H1 (cell line): ENCODE results near the gene KHDC4. TPM values are rescaled to one million over a fixed set of nuclear protein-coding genes. Genes with fewer than 3 reads are reported as not detected.

Experiments used
- EZH2 ChIP-seq: fragments of 200-600 bp; sonication (generic); IDR thresholded peaks from 2 replicates; pipeline ENCODE4 v1.7.1; 2012; ENCODE audit warnings: low read depth, mild to moderate bottlenecking, moderate library complexity, low read length, inconsistent platforms; ENCODE audit not compliant: severe bottlenecking
- GTF2F1 ChIP-seq: IDR thresholded peaks from 2 replicates; pipeline ENCODE4 v1.6.1; 2012; ENCODE audit warnings: low read depth, low read length, improper control_type of control experiment, borderline replicate concordance
- JUN ChIP-seq: IDR thresholded peaks from 2 replicates; pipeline ENCODE4 v1.6.1; 2011; ENCODE audit warnings: low read depth, mild to moderate bottlenecking, improper control_type of control experiment, low read length
- KDM5A ChIP-seq: fragments of 200-600 bp; IDR thresholded peaks from 2 replicates; pipeline ENCODE4 v1.7.1; 2012; ENCODE audit warnings: mild to moderate bottlenecking, low read length, inconsistent platforms, mixed read lengths
- RXRA ChIP-seq: IDR thresholded peaks from 2 replicates; pipeline ENCODE4 v1.6.1; 2011; ENCODE audit warnings: low read depth, mild to moderate bottlenecking, low read length, moderate library complexity; ENCODE audit not compliant: insufficient read depth
- SAP30 ChIP-seq: fragments of 300-600 bp; sonication (generic); IDR thresholded peaks from 2 replicates; pipeline ENCODE4 v1.7.1; 2012; ENCODE audit warnings: low read length, moderate library complexity, mild to moderate bottlenecking, inconsistent platforms; ENCODE audit not compliant: insufficient read depth, insufficient replicate concordance
- polyA plus RNA-seq, 7 experiments: library from polyadenylated mRNA; depleted of rRNA in 3 of 7; stranded (reverse) in 5 of 7; unstranded in 2 of 7; fragments of >200 nt in 5 of 7; fragments of 200-250 nt in 2 of 7; gene quantifications; 1 replicate in 5 of 7; 2 replicates in 1 of 7; 4 replicates in 1 of 7; pipeline versions ENCODE4 v1.2.1 to v1.2.3, GENCODE V29; 2011 to 2013; ENCODE audit warnings: missing spikeins in 2 of 7, mixed read lengths in 2 of 7
- total RNA-seq: library from RNA; stranded (reverse); fragmentation: NEBNext Ultra II Directional; extraction: Animal tissue kit (Norgen Biotek cat#: 25700); gene quantifications from 2 replicates; pipeline ENCODE4 v1.2.1, GENCODE V29; 2021
- TF ChIP-seq, protein P1 (sequence below): fragments of 300-600 bp; sonication (generic); IDR thresholded peaks from 2 replicates; pipeline ENCODE4 v1.7.1; 2012; ENCODE audit warnings: low read length, moderate library complexity, mild to moderate bottlenecking, inconsistent platforms; ENCODE audit not compliant: insufficient replicate concordance
- TF ChIP-seq, protein P2 (sequence below), 3 experiments: IDR thresholded peaks; 1 replicate in 2 of 3; 2 replicates in 1 of 3; pipeline versions ENCODE4 v1.5.1 to v1.6.1; 2011; ENCODE audit warnings: low read length in 3 of 3, mild to moderate bottlenecking in 3 of 3, inconsistent platforms in 2 of 3, low read depth in 1 of 3, moderate library complexity in 1 of 3; ENCODE audit not compliant: insufficient read depth in 1 of 3; ENCODE audit errors: control extremely low read depth in 1 of 3

KHDC4 gene
- total and polyA plus RNA-seq, 2 of the 8 experiments (the other 6 are each of a cell fraction or from before 2014, with no cell fraction given) = 56.6 to 81.1 TPM

DNA sequence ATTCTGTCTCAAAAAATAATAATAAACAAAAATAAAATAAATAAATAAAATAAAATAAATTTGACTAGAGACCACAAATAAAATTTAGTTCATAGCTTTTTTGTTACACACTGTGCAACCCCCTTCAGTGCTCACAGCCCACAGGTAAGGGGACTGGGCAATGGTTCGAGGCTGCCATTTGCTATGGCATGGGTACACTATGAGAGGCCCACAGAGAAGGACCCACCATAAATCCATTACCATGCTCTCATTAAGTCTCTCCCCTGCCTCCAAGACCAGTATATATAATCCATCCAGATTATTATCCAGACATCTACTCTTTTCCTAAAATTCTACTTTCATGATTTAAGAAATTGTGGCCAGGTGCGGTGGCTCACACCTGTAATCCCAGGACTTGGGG, 14.4 kb downstream of the KHDC4 start (continued):
- TF ChIP-seq GTF2F1 (no peak), KDM5A (no peak), SAP30 (no peak), RXRA (no peak), JUN (no peak), EZH2 (no peak)
- TF ChIP-seq, protein P1, sequence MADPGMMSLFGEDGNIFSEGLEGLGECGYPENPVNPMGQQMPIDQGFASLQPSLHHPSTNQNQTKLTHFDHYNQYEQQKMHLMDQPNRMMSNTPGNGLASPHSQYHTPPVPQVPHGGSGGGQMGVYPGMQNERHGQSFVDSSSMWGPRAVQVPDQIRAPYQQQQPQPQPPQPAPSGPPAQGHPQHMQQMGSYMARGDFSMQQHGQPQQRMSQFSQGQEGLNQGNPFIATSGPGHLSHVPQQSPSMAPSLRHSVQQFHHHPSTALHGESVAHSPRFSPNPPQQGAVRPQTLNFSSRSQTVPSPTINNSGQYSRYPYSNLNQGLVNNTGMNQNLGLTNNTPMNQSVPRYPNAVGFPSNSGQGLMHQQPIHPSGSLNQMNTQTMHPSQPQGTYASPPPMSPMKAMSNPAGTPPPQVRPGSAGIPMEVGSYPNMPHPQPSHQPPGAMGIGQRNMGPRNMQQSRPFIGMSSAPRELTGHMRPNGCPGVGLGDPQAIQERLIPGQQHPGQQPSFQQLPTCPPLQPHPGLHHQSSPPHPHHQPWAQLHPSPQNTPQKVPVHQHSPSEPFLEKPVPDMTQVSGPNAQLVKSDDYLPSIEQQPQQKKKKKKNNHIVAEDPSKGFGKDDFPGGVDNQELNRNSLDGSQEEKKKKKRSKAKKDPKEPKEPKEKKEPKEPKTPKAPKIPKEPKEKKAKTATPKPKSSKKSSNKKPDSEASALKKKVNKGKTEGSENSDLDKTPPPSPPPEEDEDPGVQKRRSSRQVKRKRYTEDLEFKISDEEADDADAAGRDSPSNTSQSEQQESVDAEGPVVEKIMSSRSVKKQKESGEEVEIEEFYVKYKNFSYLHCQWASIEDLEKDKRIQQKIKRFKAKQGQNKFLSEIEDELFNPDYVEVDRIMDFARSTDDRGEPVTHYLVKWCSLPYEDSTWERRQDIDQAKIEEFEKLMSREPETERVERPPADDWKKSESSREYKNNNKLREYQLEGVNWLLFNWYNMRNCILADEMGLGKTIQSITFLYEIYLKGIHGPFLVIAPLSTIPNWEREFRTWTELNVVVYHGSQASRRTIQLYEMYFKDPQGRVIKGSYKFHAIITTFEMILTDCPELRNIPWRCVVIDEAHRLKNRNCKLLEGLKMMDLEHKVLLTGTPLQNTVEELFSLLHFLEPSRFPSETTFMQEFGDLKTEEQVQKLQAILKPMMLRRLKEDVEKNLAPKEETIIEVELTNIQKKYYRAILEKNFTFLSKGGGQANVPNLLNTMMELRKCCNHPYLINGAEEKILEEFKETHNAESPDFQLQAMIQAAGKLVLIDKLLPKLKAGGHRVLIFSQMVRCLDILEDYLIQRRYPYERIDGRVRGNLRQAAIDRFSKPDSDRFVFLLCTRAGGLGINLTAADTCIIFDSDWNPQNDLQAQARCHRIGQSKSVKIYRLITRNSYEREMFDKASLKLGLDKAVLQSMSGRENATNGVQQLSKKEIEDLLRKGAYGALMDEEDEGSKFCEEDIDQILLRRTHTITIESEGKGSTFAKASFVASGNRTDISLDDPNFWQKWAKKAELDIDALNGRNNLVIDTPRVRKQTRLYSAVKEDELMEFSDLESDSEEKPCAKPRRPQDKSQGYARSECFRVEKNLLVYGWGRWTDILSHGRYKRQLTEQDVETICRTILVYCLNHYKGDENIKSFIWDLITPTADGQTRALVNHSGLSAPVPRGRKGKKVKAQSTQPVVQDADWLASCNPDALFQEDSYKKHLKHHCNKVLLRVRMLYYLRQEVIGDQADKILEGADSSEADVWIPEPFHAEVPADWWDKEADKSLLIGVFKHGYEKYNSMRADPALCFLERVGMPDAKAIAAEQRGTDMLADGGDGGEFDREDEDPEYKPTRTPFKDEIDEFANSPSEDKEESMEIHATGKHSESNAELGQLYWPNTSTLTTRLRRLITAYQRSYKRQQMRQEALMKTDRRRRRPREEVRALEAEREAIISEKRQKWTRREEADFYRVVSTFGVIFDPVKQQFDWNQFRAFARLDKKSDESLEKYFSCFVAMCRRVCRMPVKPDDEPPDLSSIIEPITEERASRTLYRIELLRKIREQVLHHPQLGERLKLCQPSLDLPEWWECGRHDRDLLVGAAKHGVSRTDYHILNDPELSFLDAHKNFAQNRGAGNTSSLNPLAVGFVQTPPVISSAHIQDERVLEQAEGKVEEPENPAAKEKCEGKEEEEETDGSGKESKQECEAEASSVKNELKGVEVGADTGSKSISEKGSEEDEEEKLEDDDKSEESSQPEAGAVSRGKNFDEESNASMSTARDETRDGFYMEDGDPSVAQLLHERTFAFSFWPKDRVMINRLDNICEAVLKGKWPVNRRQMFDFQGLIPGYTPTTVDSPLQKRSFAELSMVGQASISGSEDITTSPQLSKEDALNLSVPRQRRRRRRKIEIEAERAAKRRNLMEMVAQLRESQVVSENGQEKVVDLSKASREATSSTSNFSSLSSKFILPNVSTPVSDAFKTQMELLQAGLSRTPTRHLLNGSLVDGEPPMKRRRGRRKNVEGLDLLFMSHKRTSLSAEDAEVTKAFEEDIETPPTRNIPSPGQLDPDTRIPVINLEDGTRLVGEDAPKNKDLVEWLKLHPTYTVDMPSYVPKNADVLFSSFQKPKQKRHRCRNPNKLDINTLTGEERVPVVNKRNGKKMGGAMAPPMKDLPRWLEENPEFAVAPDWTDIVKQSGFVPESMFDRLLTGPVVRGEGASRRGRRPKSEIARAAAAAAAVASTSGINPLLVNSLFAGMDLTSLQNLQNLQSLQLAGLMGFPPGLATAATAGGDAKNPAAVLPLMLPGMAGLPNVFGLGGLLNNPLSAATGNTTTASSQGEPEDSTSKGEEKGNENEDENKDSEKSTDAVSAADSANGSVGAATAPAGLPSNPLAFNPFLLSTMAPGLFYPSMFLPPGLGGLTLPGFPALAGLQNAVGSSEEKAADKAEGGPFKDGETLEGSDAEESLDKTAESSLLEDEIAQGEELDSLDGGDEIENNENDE = no peak
- TF ChIP-seq, protein P2, sequence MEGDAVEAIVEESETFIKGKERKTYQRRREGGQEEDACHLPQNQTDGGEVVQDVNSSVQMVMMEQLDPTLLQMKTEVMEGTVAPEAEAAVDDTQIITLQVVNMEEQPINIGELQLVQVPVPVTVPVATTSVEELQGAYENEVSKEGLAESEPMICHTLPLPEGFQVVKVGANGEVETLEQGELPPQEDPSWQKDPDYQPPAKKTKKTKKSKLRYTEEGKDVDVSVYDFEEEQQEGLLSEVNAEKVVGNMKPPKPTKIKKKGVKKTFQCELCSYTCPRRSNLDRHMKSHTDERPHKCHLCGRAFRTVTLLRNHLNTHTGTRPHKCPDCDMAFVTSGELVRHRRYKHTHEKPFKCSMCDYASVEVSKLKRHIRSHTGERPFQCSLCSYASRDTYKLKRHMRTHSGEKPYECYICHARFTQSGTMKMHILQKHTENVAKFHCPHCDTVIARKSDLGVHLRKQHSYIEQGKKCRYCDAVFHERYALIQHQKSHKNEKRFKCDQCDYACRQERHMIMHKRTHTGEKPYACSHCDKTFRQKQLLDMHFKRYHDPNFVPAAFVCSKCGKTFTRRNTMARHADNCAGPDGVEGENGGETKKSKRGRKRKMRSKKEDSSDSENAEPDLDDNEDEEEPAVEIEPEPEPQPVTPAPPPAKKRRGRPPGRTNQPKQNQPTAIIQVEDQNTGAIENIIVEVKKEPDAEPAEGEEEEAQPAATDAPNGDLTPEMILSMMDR (IDR thresholded peaks at IDR 0.05; ENCODE audit: control extremely low read depth in 1 of 3, insufficient read depth in 1 of 3, low read depth in 1 of 3, low read length in 3 of 3) = no peak
